GM19467 (cell line): ENCODE measurements around the gene U2AF2.

Source experiments
- ATAC-seq: cut with Tn5 transposase; IDR thresholded peaks from one replicate; pipeline ENCODE4 v1.9.1; 2021; ENCODE audit warnings: mild to moderate bottlenecking, moderate library complexity; ENCODE audit not compliant: unreplicated experiment

Gene U2AF2

DNA sequence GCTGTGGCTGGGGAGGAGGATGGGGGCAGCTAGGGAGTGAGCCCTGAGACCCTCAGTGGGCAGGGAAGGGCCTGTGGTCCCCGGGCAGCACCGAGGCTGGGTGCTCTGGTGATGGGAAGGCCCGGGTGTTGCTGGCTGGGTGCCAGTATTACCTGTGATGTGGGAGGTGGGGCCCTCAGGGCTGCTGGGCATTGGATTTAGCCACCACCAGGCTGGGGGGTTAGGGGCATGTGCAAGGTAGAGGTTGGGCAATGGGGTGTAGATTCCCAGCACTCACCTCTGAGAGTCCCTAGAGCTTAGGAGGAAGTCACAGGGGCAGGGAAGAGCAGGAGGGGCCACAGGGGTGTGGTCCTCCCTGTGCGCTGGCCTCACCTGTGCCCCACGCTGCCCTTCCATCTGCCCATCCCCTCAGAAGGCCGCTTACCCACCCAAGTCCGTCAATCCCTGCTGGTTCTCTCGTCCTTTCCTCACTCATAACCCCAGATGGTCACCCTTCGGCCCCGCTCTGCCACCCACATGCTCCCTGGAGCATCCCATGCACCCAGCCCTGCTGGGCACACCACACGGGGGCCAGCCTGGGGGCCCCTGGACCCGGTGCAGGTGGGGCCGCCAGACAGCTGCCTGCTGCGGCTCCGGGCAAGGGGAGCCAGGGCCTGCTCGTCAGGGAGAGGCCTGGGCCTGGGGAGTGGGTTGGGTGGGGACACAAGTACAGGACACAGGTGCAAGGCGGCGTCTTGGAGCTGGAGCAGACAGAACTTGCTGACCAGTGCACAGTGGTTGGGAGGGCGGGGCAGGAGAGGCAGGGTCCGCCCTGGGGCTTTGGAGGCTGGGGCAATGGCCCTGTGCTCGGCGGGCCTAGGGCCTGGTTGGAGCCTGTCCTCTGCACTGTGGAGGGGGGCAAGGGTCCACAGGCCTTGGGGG is 32.7 kb downstream of the U2AF2 start:
- ATAC-seq, result no peak

DNA sequence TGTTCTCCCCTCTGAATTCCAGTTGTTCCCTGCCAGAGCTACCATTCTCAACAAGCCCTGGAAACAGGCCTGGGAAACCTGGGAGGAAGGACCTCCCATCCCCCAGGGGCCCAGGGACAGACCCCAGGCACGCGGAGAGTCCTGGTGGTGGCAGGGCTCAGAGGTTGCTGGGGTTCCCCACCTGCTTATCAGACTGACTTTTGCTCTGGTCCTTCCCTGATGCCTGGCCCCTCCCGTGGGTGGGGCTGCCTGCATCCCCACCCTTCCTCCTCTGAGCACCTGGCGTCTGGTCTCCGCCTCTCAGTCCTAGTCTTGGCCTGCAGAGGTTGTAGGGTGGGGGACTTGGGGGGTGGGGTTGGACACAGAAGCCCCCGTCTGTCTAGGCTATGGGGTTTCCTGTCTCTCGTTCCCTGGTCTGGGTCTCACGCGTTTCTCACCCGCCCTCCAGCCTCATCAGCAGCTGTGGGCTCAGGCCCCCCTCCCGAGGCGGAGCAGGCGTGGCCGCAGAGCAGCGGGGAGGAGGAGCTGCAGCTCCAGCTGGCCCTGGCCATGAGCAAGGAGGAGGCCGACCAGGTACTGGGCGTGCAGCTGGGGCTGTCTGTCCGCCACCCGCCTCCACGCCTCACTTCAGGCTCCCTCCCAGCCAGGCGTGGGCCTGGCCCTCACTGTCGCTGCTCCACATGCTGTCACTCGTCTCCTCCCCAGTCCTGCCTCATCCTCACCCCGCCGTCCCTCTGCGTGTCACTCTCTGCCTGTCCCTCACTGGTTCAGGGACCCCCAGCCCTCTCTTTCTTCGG is 33.8 kb downstream of the U2AF2 start:
- ATAC-seq, result no peak

DNA sequence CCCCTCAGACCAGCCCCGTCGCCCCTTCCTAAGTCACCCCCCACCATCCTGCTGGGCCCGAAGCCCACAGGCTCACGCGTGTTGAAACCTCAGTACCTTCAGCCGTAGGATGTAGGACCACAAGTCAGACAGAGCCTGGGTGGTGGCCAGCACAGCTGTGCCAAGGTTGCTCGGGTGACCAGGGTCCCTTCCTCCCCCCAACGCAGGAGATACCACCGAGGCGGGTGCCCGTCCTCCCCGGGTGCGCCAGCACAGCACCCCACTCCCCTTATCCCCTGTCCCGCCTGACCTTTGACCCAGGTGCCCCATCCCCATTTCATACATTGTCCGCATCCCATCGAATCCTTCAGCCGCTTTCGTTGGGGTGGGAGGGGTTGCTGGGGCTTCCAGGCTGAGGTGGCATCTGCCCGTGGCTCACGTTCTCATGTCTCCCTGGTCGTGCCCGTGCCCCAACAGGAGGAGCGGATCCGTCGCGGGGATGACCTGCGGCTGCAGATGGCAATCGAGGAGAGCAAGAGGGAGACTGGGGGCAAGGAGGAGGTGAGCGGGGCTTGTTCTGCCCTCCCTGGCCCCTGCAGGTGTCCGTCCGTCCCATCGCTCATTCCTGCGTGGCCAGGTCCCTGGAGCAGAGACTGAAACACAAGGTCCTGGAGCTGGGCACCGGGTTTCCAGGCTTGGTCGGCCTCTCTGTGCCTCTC is 34.7 kb downstream of the U2AF2 start:
- ATAC-seq, result no peak

DNA sequence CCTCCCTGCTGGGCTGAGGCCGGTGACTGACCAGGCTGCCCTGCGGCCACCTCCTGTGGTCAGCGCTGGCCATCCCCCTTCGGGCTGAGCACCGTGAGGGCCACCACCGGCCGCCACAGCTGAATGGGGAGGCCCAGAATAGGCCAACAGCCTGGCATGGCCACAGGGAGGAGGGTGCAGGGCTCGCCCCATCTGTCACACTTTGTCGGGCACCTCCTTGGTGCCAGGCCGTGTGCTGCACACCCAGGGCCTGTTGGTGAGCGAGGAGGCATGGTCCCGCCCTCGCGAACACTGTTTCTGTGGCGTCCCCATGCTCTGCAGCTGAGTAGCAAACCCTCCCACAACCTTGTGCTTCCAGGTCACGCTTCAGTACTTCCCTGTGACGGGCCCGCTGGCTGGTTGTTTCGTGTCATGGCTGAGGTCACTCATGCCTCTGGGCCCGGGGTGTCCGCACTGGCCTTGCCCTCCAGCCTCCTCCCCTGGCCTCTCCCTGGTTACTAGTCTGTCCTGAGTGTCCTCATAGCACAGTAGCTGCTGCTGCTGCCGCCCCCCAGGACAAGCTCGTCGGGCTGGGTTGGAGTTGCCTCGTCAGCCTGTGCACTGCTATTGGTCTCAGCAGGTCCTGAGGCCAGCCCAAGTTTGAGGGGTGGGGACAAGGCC is 35.4 kb downstream of the U2AF2 start:
- no peak for ATAC-seq

DNA sequence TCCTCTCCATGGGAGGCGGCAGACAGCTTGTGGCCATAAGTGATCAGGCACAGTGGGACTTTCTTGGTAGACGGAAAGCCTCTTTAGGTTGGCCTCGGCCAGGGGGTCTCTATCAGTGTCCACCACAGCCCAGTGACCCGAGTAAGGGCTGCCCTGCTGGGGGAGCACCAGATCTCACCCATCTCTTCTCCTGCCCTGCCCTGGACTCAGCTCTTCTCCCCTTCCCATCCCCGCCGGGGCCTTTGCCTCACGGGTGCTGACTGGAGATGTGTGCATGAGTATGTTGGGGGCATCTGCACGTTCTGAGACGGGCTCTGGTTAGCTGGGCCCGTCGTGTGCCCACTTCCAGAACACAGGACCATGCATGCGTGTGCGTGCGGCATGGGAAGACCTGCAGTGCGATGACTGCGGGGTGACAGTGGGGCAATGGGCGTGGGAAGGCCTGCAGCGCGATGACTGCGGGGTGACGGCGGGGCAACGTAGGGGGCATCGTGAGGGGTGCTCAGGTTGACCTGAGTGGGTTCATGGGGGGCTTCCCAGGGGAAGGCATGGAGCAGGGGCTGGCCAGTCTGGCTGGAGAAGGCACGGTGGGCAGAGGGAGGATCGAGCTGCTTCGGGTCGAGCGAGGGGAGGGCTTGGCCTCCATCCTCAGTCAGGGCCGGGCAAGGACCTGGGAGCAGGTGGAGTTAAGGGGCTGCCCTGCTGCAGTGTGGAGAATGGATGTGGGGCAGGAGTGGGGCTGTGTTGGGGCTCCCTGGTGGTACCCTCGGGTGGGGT is 36.1 kb downstream of the U2AF2 start:
- no peak for ATAC-seq

DNA sequence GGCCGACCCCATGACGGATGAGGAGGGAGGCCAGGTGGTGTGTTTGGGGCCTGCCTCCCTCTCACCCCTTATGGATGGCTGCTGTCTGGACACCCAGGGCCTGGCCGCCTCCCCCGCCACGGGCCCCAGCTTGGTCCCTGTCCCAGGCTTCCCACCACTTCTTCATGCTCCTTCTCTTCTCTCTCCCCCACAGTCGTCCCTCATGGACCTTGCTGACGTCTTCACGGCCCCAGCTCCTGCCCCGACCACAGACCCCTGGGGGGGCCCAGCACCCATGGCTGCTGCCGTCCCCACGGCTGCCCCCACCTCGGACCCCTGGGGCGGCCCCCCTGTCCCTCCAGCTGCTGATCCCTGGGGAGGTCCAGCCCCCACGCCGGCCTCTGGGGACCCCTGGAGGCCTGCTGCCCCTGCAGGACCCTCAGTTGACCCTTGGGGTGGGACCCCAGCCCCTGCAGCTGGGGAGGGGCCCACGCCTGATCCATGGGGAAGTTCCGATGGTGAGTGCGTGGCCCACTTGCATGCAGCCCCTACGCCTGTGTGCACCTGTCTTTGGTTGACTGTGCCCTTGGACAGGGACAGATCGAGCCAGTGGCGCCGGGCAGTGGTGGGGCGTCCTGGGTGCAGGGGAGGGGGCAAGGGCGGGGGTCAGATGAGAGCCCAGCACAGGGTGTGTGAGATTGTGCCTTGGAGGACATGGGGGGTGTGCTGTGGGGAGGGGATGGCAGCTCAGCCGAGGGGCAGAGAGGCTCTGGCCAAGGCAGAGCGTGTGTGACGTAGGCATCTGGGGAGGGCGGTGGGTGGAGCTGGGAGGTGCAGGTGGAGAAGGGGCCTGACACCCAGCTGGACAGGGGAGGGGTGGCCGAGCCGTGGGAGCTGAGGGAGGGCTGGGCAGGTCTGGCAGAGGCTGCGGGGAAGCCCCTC is 37.0 kb downstream of the U2AF2 start:
- no peak for ATAC-seq

DNA sequence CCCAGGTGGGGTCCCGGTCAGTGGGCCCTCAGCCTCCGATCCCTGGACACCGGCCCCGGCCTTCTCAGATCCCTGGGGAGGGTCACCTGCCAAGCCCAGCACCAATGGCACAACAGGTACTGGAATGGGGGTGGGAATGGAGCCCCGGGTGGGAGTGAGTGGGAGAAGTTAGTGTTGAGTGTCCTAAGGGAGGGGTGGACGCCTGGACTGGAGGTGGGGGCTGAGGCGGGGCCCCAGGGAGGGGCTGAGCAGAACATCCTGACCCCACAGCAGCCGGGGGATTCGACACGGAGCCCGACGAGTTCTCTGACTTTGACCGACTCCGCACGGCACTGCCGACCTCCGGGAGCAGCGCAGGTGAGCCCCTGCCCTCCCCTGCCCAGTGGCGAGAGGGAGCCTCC is 37.8 kb downstream of the U2AF2 start:
- no peak for ATAC-seq

DNA sequence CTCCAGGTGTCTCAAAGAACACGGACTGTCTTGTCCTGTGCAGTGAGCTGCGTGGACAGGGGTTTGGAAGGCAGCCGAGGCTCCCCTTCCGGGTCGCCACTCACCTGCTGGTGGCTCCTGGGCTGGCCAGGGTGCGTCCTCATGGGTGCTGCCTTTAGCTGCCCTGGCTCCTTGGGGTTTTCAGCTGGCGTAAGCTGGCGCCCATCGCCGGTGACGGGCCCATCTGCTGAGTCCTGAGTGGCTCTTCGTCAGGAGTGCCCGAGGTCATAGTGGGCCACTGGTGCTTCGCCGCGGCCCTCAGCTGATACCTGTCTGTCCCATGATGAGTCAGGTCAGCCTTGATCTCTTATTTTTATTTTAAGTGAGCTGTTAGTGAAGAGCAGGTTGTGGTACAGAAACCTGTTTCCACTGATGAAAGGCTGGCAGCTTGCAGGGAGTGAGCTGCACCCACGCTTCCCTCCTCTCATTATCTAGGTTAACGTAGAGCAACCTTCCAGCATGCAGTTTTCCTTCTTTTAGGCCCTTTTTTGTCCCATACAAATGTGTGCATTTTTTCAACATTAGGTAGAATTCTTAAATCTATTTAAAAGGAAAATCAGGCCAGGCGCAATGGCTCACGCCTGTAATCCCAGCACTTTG is 38.6 kb downstream of the U2AF2 start:
- ATAC-seq, result no peak

DNA sequence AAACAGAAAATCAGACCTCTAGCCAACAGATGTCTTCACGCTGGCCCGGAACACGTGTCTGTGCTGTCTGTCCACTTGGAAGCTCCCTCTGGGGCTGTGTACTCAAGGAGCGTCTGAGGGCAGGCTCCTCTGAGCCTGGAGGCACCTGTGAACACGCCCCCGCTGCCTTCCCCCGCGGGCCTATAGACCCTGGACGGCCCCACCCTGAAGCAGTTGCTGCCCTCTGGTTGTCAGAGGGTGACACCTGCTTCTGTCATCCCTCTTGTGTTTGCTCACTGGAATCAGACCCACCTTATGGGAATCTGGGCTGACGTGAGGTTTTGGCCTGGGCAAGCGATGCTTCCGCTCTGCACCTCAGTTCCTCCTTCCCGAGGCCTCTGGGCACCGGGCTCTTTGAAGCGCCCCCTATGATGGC is 39.4 kb downstream of the U2AF2 start:
- no peak for ATAC-seq

DNA sequence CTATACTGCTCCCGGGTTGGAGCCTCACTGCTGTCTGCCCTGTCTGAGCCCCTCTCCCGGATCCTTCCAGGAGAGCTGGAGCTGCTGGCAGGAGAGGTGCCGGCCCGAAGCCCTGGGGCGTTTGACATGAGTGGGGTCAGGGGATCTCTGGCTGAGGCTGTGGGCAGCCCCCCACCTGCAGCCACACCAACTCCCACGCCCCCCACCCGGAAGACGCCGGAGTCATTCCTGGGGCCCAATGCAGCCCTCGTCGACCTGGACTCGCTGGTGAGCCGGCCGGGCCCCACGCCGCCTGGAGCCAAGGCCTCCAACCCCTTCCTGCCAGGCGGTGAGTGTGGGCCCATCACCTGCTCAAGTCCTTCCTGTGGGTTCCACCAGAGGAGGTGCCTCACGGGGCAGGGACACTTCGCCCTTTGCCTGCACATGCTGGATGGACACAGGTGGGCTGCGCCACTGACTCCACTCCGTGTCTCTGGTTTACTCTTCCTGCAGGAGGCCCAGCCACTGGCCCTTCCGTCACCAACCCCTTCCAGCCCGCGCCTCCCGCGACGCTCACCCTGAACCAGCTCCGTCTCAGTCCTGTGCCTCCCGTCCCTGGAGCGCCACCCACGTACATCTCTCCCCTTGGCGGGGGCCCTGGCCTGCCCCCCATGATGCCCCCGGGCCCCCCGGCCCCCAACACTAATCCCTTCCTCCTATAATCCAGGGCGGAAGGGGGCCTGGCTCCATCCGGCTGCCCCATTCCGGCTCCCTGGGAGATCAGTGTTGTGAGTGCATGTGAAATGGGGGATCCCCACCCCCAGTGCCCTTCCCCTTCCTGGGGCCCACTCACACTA is 40.0 kb downstream of the U2AF2 start:
- no peak for ATAC-seq

DNA sequence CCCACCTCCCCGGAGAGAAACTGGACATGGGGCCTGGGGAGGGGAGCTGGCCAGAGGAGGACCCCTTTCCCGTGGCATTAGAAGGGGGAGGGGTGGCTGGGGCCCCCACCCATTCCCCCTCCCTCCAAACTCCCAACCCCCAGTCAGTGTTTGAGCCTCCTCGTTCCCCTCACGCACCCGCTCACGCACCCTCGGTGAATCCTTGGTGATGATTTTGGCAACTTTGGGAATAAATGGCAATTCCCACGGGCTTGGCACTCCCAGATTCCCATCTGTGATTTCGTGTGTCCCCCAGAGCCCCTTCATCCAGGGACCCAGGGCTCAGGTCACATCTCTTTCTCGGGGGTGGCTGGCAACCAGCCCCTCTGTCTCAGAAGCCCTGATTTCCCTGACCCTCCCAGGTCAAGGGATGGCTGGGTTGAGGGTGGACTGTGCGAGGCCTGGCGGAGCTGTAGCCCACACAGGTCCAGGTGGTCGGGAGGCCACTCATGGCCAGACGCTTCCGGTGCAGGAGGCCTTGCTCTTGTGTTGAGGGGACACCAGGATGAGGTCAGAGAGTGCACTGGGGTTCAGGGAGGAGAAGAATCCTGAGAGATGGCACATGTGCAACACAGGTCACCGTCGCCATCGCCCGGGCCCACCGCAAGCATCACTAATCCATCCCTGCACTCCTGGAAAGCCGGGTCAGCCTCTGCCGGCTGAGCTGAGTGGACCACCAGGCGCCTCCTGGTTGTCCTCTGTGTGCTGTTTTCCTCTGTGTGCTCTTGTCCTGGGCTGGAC is 40.9 kb downstream of the U2AF2 start:
- no peak for ATAC-seq

DNA sequence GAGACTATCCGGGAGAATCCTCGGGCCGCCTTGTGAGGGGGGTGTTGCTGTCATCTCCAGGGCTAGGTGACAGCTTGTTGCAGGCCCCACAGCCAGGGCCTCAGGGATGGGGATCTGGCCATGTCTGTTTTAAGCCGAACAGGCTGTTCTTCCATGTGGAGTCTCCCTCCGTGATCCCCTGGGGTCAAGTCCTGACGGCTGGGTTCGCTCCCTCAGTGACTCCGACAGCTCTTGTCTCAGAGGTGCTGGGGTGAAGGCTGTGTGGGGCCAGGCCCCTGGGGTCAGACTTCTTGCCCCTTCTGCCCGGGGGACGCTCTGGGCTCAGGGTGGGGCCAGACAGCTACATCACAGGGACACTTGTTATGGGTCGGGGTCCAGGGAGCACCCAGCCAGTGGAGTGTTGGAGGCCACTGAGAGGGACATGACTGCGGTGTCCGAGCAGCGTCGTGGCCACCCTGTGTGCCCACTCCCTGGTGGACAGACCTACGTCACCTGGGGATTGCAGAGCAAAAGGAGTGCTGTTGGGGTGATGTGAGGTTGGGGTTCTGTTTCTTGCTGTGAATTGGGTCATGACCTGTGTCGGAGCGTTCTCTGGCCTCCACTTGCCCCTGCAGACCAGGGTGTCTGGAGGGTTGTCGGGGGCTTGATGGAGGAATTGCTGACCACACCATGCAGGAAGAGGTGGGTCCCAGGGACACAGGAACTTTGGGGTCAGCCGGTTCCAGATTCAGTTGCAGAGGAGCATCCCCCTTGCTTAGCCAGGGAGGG is 41.6 kb downstream of the U2AF2 start:
- ATAC-seq, result no peak

DNA sequence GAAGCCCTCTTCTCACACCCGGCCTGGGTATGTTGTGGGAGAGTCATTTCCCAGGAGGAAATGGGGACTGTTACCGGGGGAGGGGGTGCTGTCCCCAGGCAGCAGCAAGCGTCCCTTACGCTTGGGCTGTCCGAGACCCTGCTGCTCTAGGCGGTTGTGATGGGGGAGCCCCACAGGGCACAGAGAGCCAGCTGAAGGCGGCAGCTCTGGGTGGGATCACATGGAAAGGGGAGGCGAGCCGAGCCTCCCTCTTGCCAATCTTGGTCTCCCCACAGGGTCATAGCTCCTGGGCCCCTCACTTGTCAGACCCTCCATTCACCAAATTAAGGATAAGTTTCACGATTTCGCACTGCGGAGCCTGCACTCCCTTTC is 42.2 kb downstream of the U2AF2 start:
- ATAC-seq, result no peak

DNA sequence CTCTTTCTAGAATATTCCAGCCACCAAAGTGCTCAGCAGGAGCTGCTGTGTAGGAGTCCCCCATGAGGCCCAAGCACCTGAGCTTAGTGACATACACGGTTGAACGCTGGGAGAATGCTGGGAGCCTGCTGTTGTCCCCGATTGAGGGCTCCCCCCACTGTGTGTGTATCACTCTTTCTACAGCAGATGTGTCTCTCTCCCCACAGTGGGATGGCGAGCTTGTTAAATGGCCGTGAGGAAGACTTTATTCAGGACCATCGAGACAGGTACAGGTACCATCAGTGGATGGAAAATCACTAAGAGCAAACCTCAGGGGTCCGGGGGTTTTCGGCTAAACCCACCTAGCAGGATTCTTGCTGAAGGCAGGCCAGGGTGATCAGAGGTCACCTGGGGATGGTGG is 42.9 kb downstream of the U2AF2 start:
- no peak for ATAC-seq

DNA sequence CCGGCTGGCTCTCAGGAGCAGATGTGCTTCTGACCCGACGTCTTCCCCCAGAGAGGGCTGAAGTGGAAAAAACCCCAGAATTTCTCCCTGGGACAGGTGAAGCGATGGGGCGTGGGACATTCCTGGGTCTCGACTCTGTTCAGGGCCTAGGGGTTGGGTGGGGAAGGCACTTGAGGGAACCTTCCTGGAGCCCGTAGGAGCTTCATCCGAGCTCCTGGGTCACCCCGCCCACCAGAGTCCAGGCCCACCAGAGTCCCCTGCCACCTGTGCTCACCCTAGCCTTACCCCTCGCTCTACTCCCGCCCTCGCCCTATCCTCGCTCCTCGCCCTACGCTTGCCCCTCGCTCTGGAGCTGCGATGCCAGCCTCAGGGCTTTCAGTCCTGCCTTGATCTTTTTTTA is 43.4 kb downstream of the U2AF2 start:
- ATAC-seq, result no peak

DNA sequence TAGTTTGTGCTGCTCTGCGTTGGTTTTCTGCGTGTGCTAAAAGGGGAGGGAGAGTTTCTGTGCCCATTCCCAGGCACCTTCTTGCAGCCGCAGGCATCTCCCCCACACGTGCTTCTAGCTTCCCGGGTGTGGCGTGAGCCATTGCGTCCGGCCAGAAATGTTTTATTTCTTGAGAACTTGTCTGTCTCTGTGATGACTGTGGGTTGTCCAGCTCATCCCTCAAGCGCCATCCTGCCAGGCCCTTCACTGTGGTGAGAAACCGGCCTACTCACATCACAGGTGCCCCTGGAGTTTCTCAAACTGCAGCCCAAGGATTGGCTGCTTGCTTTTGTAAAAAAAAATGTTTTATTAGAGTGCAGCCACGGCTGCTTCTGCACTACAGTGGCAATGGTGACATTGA is 44.4 kb downstream of the U2AF2 start:
- ATAC-seq, result no peak
